Mononuclear cell (primary cell): ENCODE data around the gene IFNL4. TPM values are rescaled to one million over a fixed set of nuclear protein-coding genes. Genes with fewer than 3 reads are reported as not detected.

Source experiments
- H3K27me3 ChIP-seq: 2 replicates; pipeline ENCODE4 v1.6.0; 2011; ENCODE audit warnings: low read length, control low read depth; ENCODE audit not compliant: insufficient read depth
- H3K4me1 ChIP-seq: 2 replicates; pipeline ENCODE4 v1.5.1; 2011; ENCODE audit warnings: mild to moderate bottlenecking, low read length, control low read depth; ENCODE audit not compliant: insufficient read depth
- H3K4me3 ChIP-seq: 2 replicates; pipeline ENCODE4 v1.5.1; 2011; ENCODE audit warnings: mild to moderate bottlenecking, low read length, moderate library complexity
- H3K9me3 ChIP-seq: 2 replicates; pipeline ENCODE4 v1.5.1; 2011; ENCODE audit warnings: low read depth, mild to moderate bottlenecking, control low read depth, low read length
- total RNA-seq: library from RNA; depleted of rRNA; stranded (reverse); fragments of >200 nt; gene quantifications from one replicate; pipeline ENCODE4 v1.2.3, GENCODE V29; 2012

IFNL4 gene
- total RNA-seq, 1 donor = 0.10 TPM

DNA sequence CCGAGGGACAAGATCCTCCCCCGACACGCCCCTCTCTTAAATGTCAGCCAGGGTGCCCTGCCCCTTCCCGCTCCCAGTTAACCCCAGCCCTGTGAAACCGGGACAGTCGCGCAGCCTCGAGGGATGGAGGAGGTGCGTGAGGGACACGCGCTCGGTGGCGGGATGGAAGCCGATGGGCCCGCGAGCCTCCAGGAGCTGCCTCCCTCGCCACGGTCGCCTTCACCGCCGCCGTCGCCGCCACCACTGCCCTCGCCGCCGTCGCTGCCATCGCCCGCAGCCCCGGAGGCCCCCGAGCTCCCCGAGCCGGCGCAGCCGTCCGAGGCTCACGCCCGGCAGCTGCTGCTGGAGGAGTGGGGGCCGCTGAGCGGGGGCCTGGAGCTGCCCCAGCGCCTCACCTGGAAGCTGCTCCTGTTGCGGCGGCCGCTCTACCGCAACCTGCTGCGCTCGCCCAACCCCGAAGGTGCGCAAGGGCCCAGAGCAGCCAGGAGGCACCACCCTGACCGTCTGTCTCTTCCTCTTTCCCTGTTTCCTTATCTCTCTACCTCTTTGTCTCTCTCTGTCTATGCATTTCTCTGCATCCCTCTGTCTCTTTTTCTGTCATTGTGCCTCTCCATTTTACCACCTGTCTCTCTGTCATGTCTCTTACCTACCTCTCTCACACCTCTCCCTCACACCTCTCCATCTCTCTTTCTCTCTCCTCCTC is 51.6 kb downstream of the IFNL4 start, which contains the start of gene NCCRP1:
Gene NCCRP1, plus strand, starts transcription at position 105 of the 703 bp plus-strand sequence. Its CDS starts 19 bp downstream, at position 124.
- peaks cover 6% of the 10 kb centered on the region for H3K4me1 ChIP-seq
- H3K9me3 ChIP-seq = no peaks in the 10 kb centered on the region
- H3K27me3 ChIP-seq = peaks cover 23% of the 10 kb centered on the region
- no peak within 1 kb of the TSS for H3K4me3 ChIP-seq

GRCh38 chr19:39196320-39196719 is 52.3 kb downstream of the IFNL4 start:
- peaks cover 6% of the 10 kb centered on the region for H3K4me1 ChIP-seq
- H3K9me3 ChIP-seq = no peaks in the 10 kb centered on the region
- H3K4me3 ChIP-seq = no peak overlapping the region
- H3K27me3 ChIP-seq = peaks cover 23% of the 10 kb centered on the region

Other genes with a start within 250 kb of the IFNL4 start
- not detected for gene FBXO27, start 216.3 kb downstream of the IFNL4 start, total RNA-seq
- not detected for gene ACP7, start 164.5 kb downstream of the IFNL4 start, total RNA-seq
- gene PAK4, start 123.1 kb downstream of the IFNL4 start, total RNA-seq = 1.5 TPM
- gene NCCRP1, start 51.9 kb downstream of the IFNL4 start, total RNA-seq = not detected
- gene SYCN, start 44.6 kb downstream of the IFNL4 start, total RNA-seq = not detected
- gene IFNL3, start 3.9 kb downstream of the IFNL4 start, total RNA-seq = not detected
- gene IFNL2, start 19.5 kb upstream of the IFNL4 start, total RNA-seq = not detected
- not detected for gene IFNL1, start 47.6 kb upstream of the IFNL4 start, total RNA-seq
- 1.8 TPM for gene LRFN1, start 72.0 kb upstream of the IFNL4 start, total RNA-seq
- gene GMFG, start 87.2 kb upstream of the IFNL4 start, total RNA-seq = 211 TPM
- 30.0 TPM for gene SAMD4B, start 93.6 kb upstream of the IFNL4 start, total RNA-seq
- gene PAF1, start 142.2 kb upstream of the IFNL4 start, total RNA-seq = 26.1 TPM
- 21.9 TPM for gene MED29, start 142.5 kb upstream of the IFNL4 start, total RNA-seq
- gene ZFP36, start 158.0 kb upstream of the IFNL4 start, total RNA-seq = 676 TPM
- 21.5 TPM for gene PLEKHG2, start 163.8 kb upstream of the IFNL4 start, total RNA-seq
- 71.4 TPM for gene RPS16, start 187.1 kb upstream of the IFNL4 start, total RNA-seq
- gene SUPT5H, start 196.7 kb upstream of the IFNL4 start, total RNA-seq = 124 TPM
- gene TIMM50, start 232.0 kb upstream of the IFNL4 start, total RNA-seq = 17.1 TPM